AG04449 (cell line): ENCODE results near the gene CKAP2L.

Source experiments
- CTCF ChIA-PET: fragments of 350-600 bp; formaldehyde crosslinking; extraction: SDS; loops from one replicate; lab custom pipeline; 2021; ENCODE audit warnings: antibody characterized with exemption; lab: Yijun Ruan, JAX
- POLR2A ChIA-PET: fragments of 400-600, 350-600 bp; formaldehyde crosslinking; extraction: SDS; loops from one replicate; lab custom pipeline; 2020; ENCODE audit warnings: antibody characterized with exemption, inconsistent platforms; lab: Yijun Ruan, JAX
- DNase-seq: peaks from one replicate; pipeline ENCODE4 v3.0.0-alpha.2; 2010; ENCODE audit warnings: low read depth, low spot score
- H3K4me3 ChIP-seq: 2 replicates; pipeline ENCODE4 v1.5.1; 2011; ENCODE audit warnings: low read depth, mild to moderate bottlenecking, control low read depth, low read length
- CTCF ChIP-seq: IDR thresholded peaks from one replicate; pipeline ENCODE4 v1.5.1; 2011; ENCODE audit warnings: mild to moderate bottlenecking, moderate library complexity, low read length, control low read depth, inconsistent platforms; ENCODE audit not compliant: insufficient read depth; ENCODE audit errors: missing control alignments

The CKAP2L gene

GRCh38 chr2:112706170-112706664 is 58.2 kb downstream of the CKAP2L start:
- TF ChIP-seq CTCF, result no peak
- no peak overlapping the region for H3K4me3 ChIP-seq
- DNase-seq, result no peak
- ChIA-PET CTCF (interaction anchor here (1.2 to 5.3 kb wide), 6 partner anchors 9 to 122 kb away, joined by 3 to 34 read pairs (median 6); partner anchors contain the start of gene CHCHD5), POLR2A (no interaction called here)

GRCh38 chr2:112705575-112705974 is 58.8 kb downstream of the CKAP2L start:
- no peak for DNase-seq
- no peak overlapping the region for H3K4me3 ChIP-seq
- CTCF ChIA-PET, result interaction anchor here (1.4 to 5.3 kb wide), 5 partner anchors 10 to 106 kb away, joined by 3 to 34 read pairs (median 8); no protein-coding TSS in a partner anchor
- no peak for TF ChIP-seq CTCF
- POLR2A ChIA-PET, result no interaction called here

GRCh38 chr2:112703684-112704083 is 60.7 kb downstream of the CKAP2L start:
- no peak for DNase-seq
- TF ChIP-seq CTCF, result no peak
- H3K4me3 ChIP-seq, result no peak overlapping the region
- POLR2A ChIA-PET, result no interaction called here
- CTCF ChIA-PET, result interaction anchor here (1.2 to 2.1 kb wide), 2 partner anchors 23 to 104 kb away, joined by 4 to 7 read pairs; no protein-coding TSS in a partner anchor

- DNase-seq, result no peak
- no peak for TF ChIP-seq CTCF
- POLR2A ChIA-PET, result no interaction called here
- no peak overlapping the region for H3K4me3 ChIP-seq
- CTCF ChIA-PET, result interaction anchor here (0.6 to 2.6 kb wide), 3 partner anchors 11 to 43 kb away, joined by 3 to 11 read pairs (median 6); no protein-coding TSS in a partner anchor
Measured at GRCh38 chr2:112701052-112701451, 63.4 kb downstream of the CKAP2L start.

- POLR2A ChIA-PET, result no interaction called here
- no peak for DNase-seq
- CTCF ChIA-PET, result interaction anchor here (0.6 to 2.7 kb wide), 4 partner anchors 10 to 100 kb away, joined by 3 to 11 read pairs (median 7); no protein-coding TSS in a partner anchor
- H3K4me3 ChIP-seq, result no peak overlapping the region
- no peak for TF ChIP-seq CTCF
Measured at GRCh38 chr2:112699984-112700667, 64.3 kb downstream of the CKAP2L start.

GRCh38 chr2:112698834-112699515 is 65.4 kb downstream of the CKAP2L start:
- CTCF ChIA-PET, result interaction anchor here (0.7 to 2.7 kb wide), 5 partner anchors 9 to 114 kb away, joined by 3 to 11 read pairs (median 6); partner anchors contain the start of gene CHCHD5
- POLR2A ChIA-PET, result no interaction called here
- TF ChIP-seq CTCF, result no peak
- no peak for DNase-seq
- no peak overlapping the region for H3K4me3 ChIP-seq
